GM12878 (cell line): ENCODE results near the gene ZNF668. TPM values are rescaled to one million over a fixed set of nuclear protein-coding genes. Genes with fewer than 3 reads are reported as not detected.

Experiments used
- ATAC-seq: fragments of 200-7000 bp; cut with Tn5 transposase; 3 replicates; pipeline ENCODE4 v1.9.1; 2020; ENCODE audit warnings: mild to moderate bottlenecking, moderate library complexity
- BruUV-seq: library from RNA; stranded (reverse); fragments of 400-500 nt; replicated peaks from 2 replicates; lab custom pipeline; 2021; lab: Mats Ljungman, UMichigan
- CTCF ChIA-PET: fragments of 300-600 bp; sonication (Branson Sonifier 250); formaldehyde crosslinking; extraction: SDS; loops from one replicate; lab custom pipeline; 2021; ENCODE audit warnings: inconsistent platforms; lab: Yijun Ruan, JAX
- POLR2A ChIA-PET: fragments of 350-600 bp; formaldehyde crosslinking; extraction: SDS; loops from one replicate; lab custom pipeline; 2021; ENCODE audit warnings: inconsistent platforms; lab: Charles Lee
- RAD21 ChIA-PET: fragments of 300-600 bp; sonication (Branson Sonifier 250); formaldehyde crosslinking; loops from one replicate; lab custom pipeline; 2023; ENCODE audit warnings: antibody characterized with exemption; ENCODE audit not compliant: unreplicated experiment; lab: Charles Lee
- SMC1A ChIA-PET: fragments of 300-600 bp; sonication (Branson Sonifier 250); formaldehyde crosslinking; loops from one replicate; lab custom pipeline; 2023; ENCODE audit not compliant: unreplicated experiment, uncharacterized antibody; lab: Charles Lee
- DNase-seq: peaks from one replicate; pipeline ENCODE4 v3.0.0-alpha.2; 2011; ENCODE audit warnings: low read depth, low spot score
- FAIRE-seq: peaks from 3 replicates; lab custom pipeline; 2011; peaks lifted over from hg19 to GRCh38; lab: Jason Lieb, UNC
- H2AFZ ChIP-seq: 2 replicates; pipeline ENCODE4 v1.6.0; 2011; ENCODE audit warnings: low read depth, low read length, control low read depth; ENCODE audit not compliant: control insufficient read depth
- H3K27ac ChIP-seq: 2 replicates; pipeline ENCODE4 v1.5.1; 2011; ENCODE audit warnings: control low read depth; ENCODE audit not compliant: control insufficient read depth, insufficient read depth
- H3K27me3 ChIP-seq, 2 experiments: replicated peaks in 1 of 2; 2 replicates each; pipeline versions ENCODE4 v1.6.0 to v1.6.1; 2011; ENCODE audit warnings: low read length in 1 of 2; ENCODE audit not compliant: control insufficient read depth in 2 of 2, insufficient read depth in 2 of 2
- H3K36me3 ChIP-seq, 2 experiments: 2 replicates each; pipeline ENCODE4 v1.5.1; 2011; ENCODE audit warnings: low read length in 1 of 2; ENCODE audit not compliant: control insufficient read depth in 2 of 2, insufficient read depth in 2 of 2
- H3K4me1 ChIP-seq: 2 replicates; pipeline ENCODE4 v1.6.1; 2011; ENCODE audit warnings: mild to moderate bottlenecking, low read length, moderate library complexity, mixed read lengths; ENCODE audit not compliant: control insufficient read depth, insufficient read depth
- H3K4me2 ChIP-seq: 2 replicates; pipeline ENCODE4 v1.6.0; 2011; ENCODE audit warnings: control low read depth; ENCODE audit not compliant: control insufficient read depth, insufficient read depth
- H3K4me3 ChIP-seq: fragments of 200-600 bp; sonication (generic); 2 replicates; pipeline ENCODE4 v1.5.1; 2016
- H3K79me2 ChIP-seq: 2 replicates; pipeline ENCODE4 v1.6.0; 2011; ENCODE audit warnings: low read length; ENCODE audit not compliant: control insufficient read depth, insufficient read depth
- H3K9ac ChIP-seq: 2 replicates; pipeline ENCODE4 v1.8.0; 2011; ENCODE audit warnings: low read length, control low read depth, mixed read lengths; ENCODE audit not compliant: control insufficient read depth, insufficient read depth
- H3K9me3 ChIP-seq: replicated peaks from 3 replicates; pipeline ENCODE4 v1.5.1; 2011; ENCODE audit warnings: mild to moderate bottlenecking, low read length; ENCODE audit not compliant: control insufficient read depth, insufficient read depth
- H4K20me1 ChIP-seq: 2 replicates; pipeline ENCODE4 v1.6.0; 2011; ENCODE audit not compliant: control insufficient read depth, insufficient read depth
- FOXK2 ChIP-seq: fragments of 450-650 bp; IDR thresholded peaks from 2 replicates; pipeline ENCODE4 v1.6.1; 2017; ENCODE audit warnings: mild to moderate bottlenecking, moderate library complexity
- IRF3 ChIP-seq: fragments of 450-650 bp; IDR thresholded peaks from 2 replicates; pipeline ENCODE4 v1.6.1; 2014; ENCODE audit warnings: mild to moderate bottlenecking
- KAT2A ChIP-seq: conservative IDR thresholded peaks from 2 replicates; pipeline ENCODE4 v1.6.1; 2011; ENCODE audit warnings: low read depth, low read length; ENCODE audit not compliant: control insufficient read depth
- POLR2AphosphoS2 ChIP-seq: IDR thresholded peaks from 2 replicates; pipeline ENCODE4 v1.6.1; 2011; ENCODE audit warnings: low read depth, mild to moderate bottlenecking, low read length, improper control_type of control experiment, moderate library complexity
- SRF ChIP-seq, 2 experiments: IDR thresholded peaks; 2 replicates each; pipeline ENCODE4 v1.6.1; 2011; ENCODE audit warnings: low read depth in 2 of 2, low read length in 2 of 2, mild to moderate bottlenecking in 1 of 2, moderate library complexity in 1 of 2
- ZBTB33 ChIP-seq: fragments of 450-650 bp; IDR thresholded peaks from 2 replicates; pipeline ENCODE4 v1.6.1; 2017; ENCODE audit warnings: mild to moderate bottlenecking
- ZBTB4 ChIP-seq: fragments of 450-650 bp; formaldehyde crosslinking; IDR thresholded peaks from 2 replicates; pipeline ENCODE4 v1.4.0; 2022; ENCODE audit warnings: mild to moderate bottlenecking, moderate library complexity
- WGBS: methylation state at CpG from one replicate; pipeline ENCODE4 v1.1.6; 2016; ENCODE audit warnings: low lambda C conversion rate; ENCODE audit not compliant: insufficient replicate concordance, insufficient coverage; ENCODE audit errors: missing lambda C conversion rate; 5-methylcytosine and 5-hydroxymethylcytosine counted together
- in situ Hi-C: fragments of 300-500 bp; cut with MboI; formaldehyde crosslinking; loops from 9 replicates; pipeline ENCODE4 v1.14.3; 2018; ENCODE audit warnings: mixed read lengths
- intact Hi-C: fragments of 100-400 bp; cut with micrococcal nuclease; formaldehyde crosslinking; loops from one replicate; pipeline ENCODE4 v1.14.2; 2022; ENCODE audit not compliant: unreplicated experiment
- polyA plus RNA-seq, 11 experiments: library from polyadenylated mRNA; depleted of rRNA in 4 of 11; unstranded in 6 of 11; stranded (reverse) in 5 of 11; fragments of >200 nt; fragmentation: Nextera tagmentation in 4 of 11; fragmentation: Illumina TruSeq in 1 of 11; extraction: Ambion mirVana in 4 of 11; extraction: Trizol in 1 of 11; gene quantifications; 1 replicate in 1 of 11; 2 replicates in 10 of 11; pipeline versions ENCODE4 v1.2.1 to v1.2.3, GENCODE V29; 2011 to 2016; ENCODE audit warnings: inconsistent platforms in 2 of 11, missing spikeins in 2 of 11, low read depth in 1 of 11
- total RNA-seq, 4 experiments: library from RNA; depleted of rRNA in 3 of 4; stranded (reverse); fragments of >200 nt in 3 of 4; fragmentation: Illumina TruSeq in 1 of 4; extraction: Trizol in 1 of 4; gene quantifications; 2 replicates each; pipeline versions ENCODE4 v1.2.1 to v1.2.3, GENCODE V29; 2013 to 2021

Gene ZNF668
- total and polyA plus RNA-seq, 10 of the 15 experiments (the other 5 are each of a cell fraction or from before 2014, with no cell fraction given): 0.05 to 20.7 (median 10.0) TPM; not detected in 1

GRCh38 chr16:31112711-31113110 lies 38.7 kb upstream of the ZNF668 start:
- CTCF ChIA-PET: interaction anchor here (1.6 kb wide), 1 partner anchor 30 kb away, joined by 7 read pairs; no protein-coding TSS in a partner anchor
- ATAC-seq: no peak
- Histone ChIP-seq H3K4me1 (peaks cover 11% of the 10 kb centered on the region), H3K27ac (no peak overlapping the region), H3K4me3 (no peak overlapping the region), H2AFZ (no peak overlapping the region), H3K27me3 (no peaks in the 10 kb centered on the region), H4K20me1 (no peaks in the 10 kb centered on the region), H3K9ac (no peak overlapping the region), H3K36me3 (peaks cover 0 to 4% of the 10 kb centered on the region in 2 experiments; a peak in 3 of 4 replicates), H3K79me2 (peaks cover 13% of the 10 kb centered on the region), H3K4me2 (no peak overlapping the region), H3K9me3 (no peaks in the 10 kb centered on the region)
- in situ Hi-C loops (loop anchor here (10.0 kb wide), 1 partner anchor 762 kb away; the partner anchor contains the start of gene ZNF267), intact Hi-C loops (loop anchor here (10.0 kb wide), 1 partner anchor 762 kb away; the partner anchor contains the start of gene ZNF267)
- POLR2A ChIA-PET: no interaction called here
- no TSS peak for BruUV-seq
- RAD21 ChIA-PET: no interaction called here
- SMC1A ChIA-PET: no interaction called here
- DNase-seq: no peak
- 100% methylated on average over 2 of the region's 2 CpGs for WGBS
- TF ChIP-seq FOXK2 (no peak), KAT2A (no peak), POLR2AphosphoS2 (no peak), ZBTB4 (CRISPR knock-in tag) (no peak), IRF3 (no peak), ZBTB33 (no peak), SRF (IDR thresholded peaks at IDR 0.05; ENCODE audit: low read depth in 2 of 2, low read length in 2 of 2) (no peak)
- no peak for FAIRE-seq
